K562 (cell line): ENCODE results near the gene DNMT3A. TPM values are rescaled to one million over a fixed set of nuclear protein-coding genes. Genes with fewer than 3 reads are reported as not detected.

Source experiments
- E2F1 ChIP-seq: sonication (generic); formaldehyde crosslinking; IDR thresholded peaks from 2 replicates; pipeline ENCODE4 v1.8.1; 2023; ENCODE audit warnings: mild to moderate bottlenecking, missing genetic modification reagents, moderate library complexity
- EP300 ChIP-seq: IDR thresholded peaks from 2 replicates; pipeline ENCODE4 v1.6.1; 2012; ENCODE audit warnings: low read length, improper control_type of control experiment
- HDGF ChIP-seq: fragments of 450-650 bp; IDR thresholded peaks from 2 replicates; pipeline ENCODE4 v1.6.1; 2016
- MAZ ChIP-seq, 2 experiments: fragments of 450-650 bp in 1 of 2; sonication (generic) in 1 of 2; formaldehyde crosslinking; IDR thresholded peaks in 1 of 2; conservative IDR thresholded peaks in 1 of 2; 2 replicates each; pipeline versions ENCODE4 v1.4.0 to v1.5.0; 2020; ENCODE audit warnings: mild to moderate bottlenecking in 1 of 2, missing genetic modification reagents in 1 of 2
- MXD1 ChIP-seq: fragments of 250-450 bp; sonication (Bioruptor Pico); IDR thresholded peaks from 2 replicates; pipeline ENCODE4 v1.8.0; 2021; ENCODE audit warnings: borderline replicate concordance, mild to moderate bottlenecking, moderate library complexity; ENCODE audit not compliant: poor library complexity, severe bottlenecking
- SNAPC5 ChIP-seq: fragments of 250-450 bp; sonication (Bioruptor Pico); IDR thresholded peaks from 2 replicates; pipeline ENCODE4 v1.8.0; 2021; ENCODE audit warnings: moderate library complexity, mild to moderate bottlenecking, inconsistent platforms
- SNRNP70 ChIP-seq: fragments of 200-400 bp; formaldehyde crosslinking; optimal IDR thresholded peaks from 2 replicates; pipeline ENCODE3; 2017; ENCODE audit warnings: low read depth, low read length
- VEZF1 ChIP-seq: fragments of 200-800 bp; sonication (Bioruptor generic); IDR thresholded peaks from 2 replicates; pipeline ENCODE4 v1.6.1; 2017; ENCODE audit warnings: missing genetic modification characterization, missing compliant biosample characterization
- ZNF384 ChIP-seq: IDR thresholded peaks from 2 replicates; pipeline ENCODE4 v1.6.1; 2012; ENCODE audit warnings: low read depth, low read length, improper control_type of control experiment
- polyA plus RNA-seq, 8 experiments: library from polyadenylated mRNA; depleted of rRNA in 4 of 8; stranded (reverse) in 5 of 8; unstranded in 3 of 8; fragments of >200 nt; fragmentation: Nextera tagmentation in 2 of 8; fragmentation: Illumina TruSeq in 1 of 8; extraction: Ambion mirVana in 2 of 8; extraction: Trizol in 1 of 8; gene quantifications; 2 replicates each; pipeline versions ENCODE4 v1.2.1 to v1.2.3, GENCODE V29; 2011 to 2014; ENCODE audit warnings: inconsistent platforms in 1 of 8, missing spikeins in 1 of 8
- total RNA-seq, 7 experiments: library from RNA; depleted of rRNA in 6 of 7; stranded (reverse); fragments of >200 nt in 6 of 7; fragmentation: Illumina TruSeq in 2 of 7; extraction: Trizol in 2 of 7; gene quantifications; 2 replicates each; pipeline versions ENCODE4 v1.2.1 to v1.2.3, GENCODE V29; 2011 to 2021; ENCODE audit warnings: low replicate concordance in 1 of 7

Gene DNMT3A
- total and polyA plus RNA-seq, 9 of the 15 experiments (the other 6 are each of a cell fraction or from before 2014, with no cell fraction given): 3.0 to 16.0 (median 6.1) TPM

GRCh38 chr2:25374411-25374810 lies 32.7 kb upstream of the DNMT3A start (continued):
- TF ChIP-seq SNRNP70: no peak
- no peak for TF ChIP-seq HDGF
- TF ChIP-seq ZNF384: no peak
- TF ChIP-seq MAZ (CRISPR knock-in tag; conservative IDR thresholded peaks at IDR 0.05 in 1 of 2, IDR thresholded peaks at IDR 0.05 in 1 of 2): no peak
- TF ChIP-seq MXD1 (CRISPR knock-in tag): no peak
- TF ChIP-seq VEZF1: no peak
- no peak for TF ChIP-seq EP300
- TF ChIP-seq SNAPC5: no peak
- no peak for TF ChIP-seq E2F1 (CRISPR knock-in tag)
